SK-N-SH treated with all-trans-retinoic acid at 6 μM for 48 hours (cell line): ENCODE data around the gene YPEL3.

Experiments
- ARNTL ChIP-seq: fragments of 450-650 bp; formaldehyde crosslinking; IDR thresholded peaks from 2 replicates; pipeline ENCODE4 v1.5.0; 2020; ENCODE audit warnings: low read depth, mild to moderate bottlenecking, moderate library complexity, borderline replicate concordance
- CSDC2 ChIP-seq: fragments of 250-450 bp; sonication (Bioruptor Pico); IDR thresholded peaks from 2 replicates; pipeline ENCODE4 v1.5.0; 2020; ENCODE audit warnings: mild to moderate bottlenecking, moderate library complexity
- CSRNP3 ChIP-seq: fragments of 250-450 bp; sonication (Bioruptor Pico); IDR thresholded peaks from 2 replicates; pipeline ENCODE4 v1.5.1; 2021; ENCODE audit warnings: mild to moderate bottlenecking, moderate library complexity
- ISL1 ChIP-seq: fragments of 250-450 bp; sonication (Bioruptor Pico); IDR thresholded peaks from 2 replicates; pipeline ENCODE4 v2.1.2; 2022; ENCODE audit warnings: mild to moderate bottlenecking, moderate library complexity
- OSR1 ChIP-seq: fragments of 250-450 bp; sonication (Bioruptor Pico); IDR thresholded peaks from 2 replicates; pipeline ENCODE4 v1.8.0; 2022; ENCODE audit warnings: moderate library complexity, mild to moderate bottlenecking, inconsistent platforms
- PATZ1 ChIP-seq: fragments of 250-450 bp; sonication (Bioruptor Pico); IDR thresholded peaks from 2 replicates; pipeline ENCODE4 v1.8.0; 2020; ENCODE audit warnings: mild to moderate bottlenecking, moderate library complexity, borderline replicate concordance
- RARB ChIP-seq: fragments of 250-450 bp; sonication (Bioruptor Pico); IDR thresholded peaks from 2 replicates; pipeline ENCODE4 v1.8.0; 2021; ENCODE audit warnings: mild to moderate bottlenecking, moderate library complexity
- TCF4 ChIP-seq: fragments of 250-450 bp; sonication (Bioruptor Pico); IDR thresholded peaks from 2 replicates; pipeline ENCODE4 v1.8.0; 2021; ENCODE audit warnings: mild to moderate bottlenecking, moderate library complexity, borderline replicate concordance
- ZFP3 ChIP-seq: fragments of 250-450 bp; sonication (Bioruptor Pico); IDR thresholded peaks from 2 replicates; pipeline ENCODE4 v1.5.0; 2020; ENCODE audit warnings: mild to moderate bottlenecking, moderate library complexity
- ZNF70 ChIP-seq: fragments of 450-650 bp; formaldehyde crosslinking; IDR thresholded peaks from 2 replicates; pipeline ENCODE4 v1.5.0; 2020; ENCODE audit warnings: mild to moderate bottlenecking, moderate library complexity

GRCh38 chr16:30113711-30114333, 17.8 kb upstream of the YPEL3 start:
- TF ChIP-seq RARB (no peak), ZFP3 (no peak), TCF4 (CRISPR knock-in tag) (no peak), PATZ1 (no peak), CSDC2 (no peak), OSR1 (CRISPR knock-in tag) (no peak), ARNTL (no peak), ZNF70 (no peak), CSRNP3 (CRISPR knock-in tag) (no peak), ISL1 (CRISPR knock-in tag) (no peak)
